ENCODE results near the gene CFAP52. TPM values are rescaled to one million over a fixed set of nuclear protein-coding genes. Genes with fewer than 3 reads are reported as not detected.
A peak's percentile ranks its signal among the peaks of the same experiment; 100 is the strongest.

CFAP52 gene
- total RNA-seq: not detected
- total RNA-seq: 0 reads per million in 2 donors

GRCh38 chr17:9576521-9577372 lies at the start of gene CFAP52:
TSS of gene CFAP52 (plus strand) at chr17:9576642. CDS start at chr17:9576696, 54 bp downstream.
- DNase-seq (peak; percentile 55 to 61 (median 61)), ATAC-seq (peak; percentile 75)
- H3K27me3 Mint-ChIP-seq: no peaks in the 10 kb centered on the region
- H3K36me3 Mint-ChIP-seq (ENCODE audit: low read depth): no peaks in the 10 kb centered on the region
- peak within 1 kb of the TSS; percentile 93 for H3K27ac Mint-ChIP-seq
- H3K4me1 Mint-ChIP-seq: peaks cover 27% of the 10 kb centered on the region
- peak within 1 kb of the TSS; percentile 96 for H3K4me3 Mint-ChIP-seq
- no peaks in the 10 kb centered on the region for H3K9me3 ChIP-seq (ENCODE audit: control insufficient read depth, low read length, poor library complexity, severe bottlenecking)

- no peak for DNase-seq
- ATAC-seq: no peak
- Mint-ChIP-seq H3K27ac (no peak overlapping the region), H3K36me3 (ENCODE audit: low read depth) (no peaks in the 10 kb centered on the region), H3K27me3 (no peaks in the 10 kb centered on the region), H3K4me3 (no peak overlapping the region), H3K4me1 (peaks cover 3% of the 10 kb centered on the region)
- no peaks in the 10 kb centered on the region for H3K9me3 ChIP-seq (ENCODE audit: control insufficient read depth, low read length, poor library complexity, severe bottlenecking)
Measured at GRCh38 chr17:9527788-9528187, 48.7 kb upstream of the CFAP52 start.

- H3K4me3 Mint-ChIP-seq: no peak overlapping the region
- H3K4me1 Mint-ChIP-seq: peaks cover 6% of the 10 kb centered on the region
- no peaks in the 10 kb centered on the region for H3K9me3 ChIP-seq (ENCODE audit: control insufficient read depth, low read length, poor library complexity, severe bottlenecking)
- no peak for ATAC-seq
- H3K27ac Mint-ChIP-seq: peak overlapping the region; percentile 59
- no peaks in the 10 kb centered on the region for H3K36me3 Mint-ChIP-seq (ENCODE audit: low read depth)
- no peak for DNase-seq
- no peaks in the 10 kb centered on the region for H3K27me3 Mint-ChIP-seq
Measured at GRCh38 chr17:9529033-9529700, 47.3 kb upstream of the CFAP52 start.

GRCh38 chr17:9531034-9531433 lies 45.4 kb upstream of the CFAP52 start:
- no peaks in the 10 kb centered on the region for H3K36me3 Mint-ChIP-seq (ENCODE audit: low read depth)
- H3K27me3 Mint-ChIP-seq: no peaks in the 10 kb centered on the region
- DNase-seq (no peak), ATAC-seq (no peak)
- H3K4me1 Mint-ChIP-seq: peaks cover 3% of the 10 kb centered on the region
- no peaks in the 10 kb centered on the region for H3K9me3 ChIP-seq (ENCODE audit: control insufficient read depth, low read length, poor library complexity, severe bottlenecking)
- H3K27ac Mint-ChIP-seq: no peak overlapping the region
- no peak overlapping the region for H3K4me3 Mint-ChIP-seq

GRCh38 chr17:9532715-9533114 lies 43.7 kb upstream of the CFAP52 start:
- Mint-ChIP-seq H3K27me3 (no peaks in the 10 kb centered on the region), H3K27ac (no peak overlapping the region), H3K4me3 (no peak overlapping the region), H3K36me3 (ENCODE audit: low read depth) (no peaks in the 10 kb centered on the region), H3K4me1 (peaks cover 3% of the 10 kb centered on the region)
- DNase-seq (no peak), ATAC-seq (no peak)
- no peaks in the 10 kb centered on the region for H3K9me3 ChIP-seq (ENCODE audit: control insufficient read depth, low read length, poor library complexity, severe bottlenecking)

GRCh38 chr17:9533441-9533840 lies 43.0 kb upstream of the CFAP52 start:
- ATAC-seq (no peak), DNase-seq (no peak)
- H3K27me3 Mint-ChIP-seq: no peaks in the 10 kb centered on the region
- no peaks in the 10 kb centered on the region for H3K9me3 ChIP-seq (ENCODE audit: control insufficient read depth, low read length, poor library complexity, severe bottlenecking)
- H3K4me1 Mint-ChIP-seq: peaks cover 3% of the 10 kb centered on the region
- H3K4me3 Mint-ChIP-seq: no peak overlapping the region
- H3K27ac Mint-ChIP-seq: peak overlapping the region; percentile 45
- no peaks in the 10 kb centered on the region for H3K36me3 Mint-ChIP-seq (ENCODE audit: low read depth)

GRCh38 chr17:9536061-9536460 lies 40.4 kb upstream of the CFAP52 start:
- DNase-seq: no peak
- Mint-ChIP-seq H3K27ac (no peak overlapping the region), H3K4me3 (no peak overlapping the region), H3K27me3 (no peaks in the 10 kb centered on the region), H3K4me1 (peaks cover 8% of the 10 kb centered on the region), H3K36me3 (ENCODE audit: low read depth) (peaks cover 4% of the 10 kb centered on the region)
- ATAC-seq: no peak
- no peaks in the 10 kb centered on the region for H3K9me3 ChIP-seq (ENCODE audit: control insufficient read depth, low read length, poor library complexity, severe bottlenecking)

GRCh38 chr17:9537177-9537776 lies 39.2 kb upstream of the CFAP52 start:
- no peaks in the 10 kb centered on the region for H3K27me3 Mint-ChIP-seq
- DNase-seq: no peak
- no peaks in the 10 kb centered on the region for H3K9me3 ChIP-seq (ENCODE audit: control insufficient read depth, low read length, poor library complexity, severe bottlenecking)
- peaks cover 8% of the 10 kb centered on the region for H3K4me1 Mint-ChIP-seq
- ATAC-seq: no peak
- no peak overlapping the region for H3K27ac Mint-ChIP-seq
- no peak overlapping the region for H3K4me3 Mint-ChIP-seq
- H3K36me3 Mint-ChIP-seq (ENCODE audit: low read depth): peaks cover 5% of the 10 kb centered on the region

- no peaks in the 10 kb centered on the region for H3K27me3 Mint-ChIP-seq
Measured at GRCh38 chr17:9538626-9539025, 37.8 kb upstream of the CFAP52 start.

GRCh38 chr17:9541718-9542117 lies 34.7 kb upstream of the CFAP52 start:
- ATAC-seq (no peak), DNase-seq (no peak)
- Mint-ChIP-seq H3K36me3 (ENCODE audit: low read depth) (peaks cover 5% of the 10 kb centered on the region), H3K27ac (no peak overlapping the region), H3K27me3 (no peaks in the 10 kb centered on the region), H3K4me1 (peaks cover 9% of the 10 kb centered on the region), H3K4me3 (no peak overlapping the region)
- H3K9me3 ChIP-seq (ENCODE audit: control insufficient read depth, low read length, poor library complexity, severe bottlenecking): no peaks in the 10 kb centered on the region

More at GRCh38 chr17:9538626-9539025, 37.8 kb upstream of the CFAP52 start:
- no peaks in the 10 kb centered on the region for H3K9me3 ChIP-seq (ENCODE audit: control insufficient read depth, low read length, poor library complexity, severe bottlenecking)
- Mint-ChIP-seq H3K4me3 (no peak overlapping the region), H3K4me1 (peaks cover 8% of the 10 kb centered on the region), H3K27ac (no peak overlapping the region), H3K36me3 (ENCODE audit: low read depth) (peaks cover 5% of the 10 kb centered on the region)
- ATAC-seq: no peak
- no peak for DNase-seq

GRCh38 chr17:9544221-9544620 lies 32.2 kb upstream of the CFAP52 start:
- H3K4me1 Mint-ChIP-seq: peaks cover 6% of the 10 kb centered on the region
- no peak for ATAC-seq
- H3K27ac Mint-ChIP-seq: no peak overlapping the region
- H3K27me3 Mint-ChIP-seq: no peaks in the 10 kb centered on the region
- no peak overlapping the region for H3K4me3 Mint-ChIP-seq
- no peak for DNase-seq
- H3K9me3 ChIP-seq (ENCODE audit: control insufficient read depth, low read length, poor library complexity, severe bottlenecking): no peaks in the 10 kb centered on the region
- H3K36me3 Mint-ChIP-seq (ENCODE audit: low read depth): peaks cover 5% of the 10 kb centered on the region

- DNase-seq (no peak), ATAC-seq (no peak)
- Mint-ChIP-seq H3K27ac (no peak overlapping the region), H3K4me1 (peaks cover 7% of the 10 kb centered on the region), H3K27me3 (no peaks in the 10 kb centered on the region), H3K36me3 (ENCODE audit: low read depth) (no peaks in the 10 kb centered on the region), H3K4me3 (no peak overlapping the region)
- no peaks in the 10 kb centered on the region for H3K9me3 ChIP-seq (ENCODE audit: control insufficient read depth, low read length, poor library complexity, severe bottlenecking)
Measured at GRCh38 chr17:9549215-9549614, 27.2 kb upstream of the CFAP52 start.

- DNase-seq (no peak), ATAC-seq (no peak)
- H3K27me3 Mint-ChIP-seq: no peaks in the 10 kb centered on the region
- peaks cover 4% of the 10 kb centered on the region for H3K4me1 Mint-ChIP-seq
- H3K9me3 ChIP-seq (ENCODE audit: control insufficient read depth, low read length, poor library complexity, severe bottlenecking): no peaks in the 10 kb centered on the region
- H3K4me3 Mint-ChIP-seq: no peak overlapping the region
- no peak overlapping the region for H3K27ac Mint-ChIP-seq
- H3K36me3 Mint-ChIP-seq (ENCODE audit: low read depth): no peaks in the 10 kb centered on the region
Measured at GRCh38 chr17:9553181-9553580, 23.3 kb upstream of the CFAP52 start.

All from T-helper 17 cell (primary cell).